Stimulated activated CD8-positive, alpha-beta memory T cell treated with anti-CD3 and anti-CD28 coated beads, Interleukin-4, amount 100 ng/mL, for 4 hours (primary cell): ENCODE results near the gene ITGB6.

Experiments used
- DNase-seq, 2 donors: peaks; one replicate each; pipeline ENCODE4 v3.0.0-alpha.2; 2020; ENCODE audit warnings: low read depth in 2 of 2, low spot score in 1 of 2

Gene ITGB6

GRCh38 chr2:160054984-160055725, 144.9 kb downstream of the ITGB6 start:
- DNase-seq = no peak

- DNase-seq = no peak
These were observed 146.1 kb downstream of the ITGB6 start for GRCh38 chr2:160053946-160054345.

GRCh38 chr2:160052531-160052930, 147.5 kb downstream of the ITGB6 start:
- no peak for DNase-seq

- DNase-seq = no peak
These were observed 148.7 kb downstream of the ITGB6 start for GRCh38 chr2:160051371-160051800.

GRCh38 chr2:160050147-160050546, 149.9 kb downstream of the ITGB6 start:
- no peak for DNase-seq
